DOHH2 (cell line): ENCODE measurements around the gene DSTYK.

Source experiments
- H3F3A ChIP-seq: fragments of 200-600 bp; sonication (generic), shearing (Covaris generic); 2 replicates; pipeline ENCODE4 v1.6.0; 2016; ENCODE audit warnings: antibody characterized with exemption, mild to moderate bottlenecking; ENCODE audit not compliant: control insufficient read depth, insufficient read depth
- H3K27ac ChIP-seq: fragments of 200-600 bp; sonication (generic); 2 replicates; pipeline ENCODE4 v1.5.1; 2014; ENCODE audit warnings: low read depth, mild to moderate bottlenecking, low read length, moderate library complexity
- H3K27me3 ChIP-seq: fragments of 200-600 bp; sonication (generic); 2 replicates; pipeline ENCODE4 v1.6.1; 2014; ENCODE audit warnings: mild to moderate bottlenecking, low read length, mixed read lengths; ENCODE audit not compliant: control insufficient read depth
- H3K36me3 ChIP-seq: fragments of 200-600 bp; sonication (generic); 2 replicates; pipeline ENCODE4 v1.6.1; 2014; ENCODE audit warnings: mild to moderate bottlenecking, low read length, moderate library complexity, mixed read lengths; ENCODE audit not compliant: control insufficient read depth
- H3K4me1 ChIP-seq: fragments of 200-600 bp; sonication (generic); 2 replicates; pipeline ENCODE4 v1.6.1; 2014; ENCODE audit warnings: mild to moderate bottlenecking, low read length, mixed read lengths; ENCODE audit not compliant: control insufficient read depth
- H3K4me2 ChIP-seq: fragments of 200-600 bp; sonication (generic); 2 replicates; pipeline ENCODE4 v1.6.0; 2014; ENCODE audit warnings: mild to moderate bottlenecking, low read length, moderate library complexity
- H3K4me3 ChIP-seq: fragments of 200-600 bp; sonication (generic); 2 replicates; pipeline ENCODE4 v1.5.1; 2014; ENCODE audit warnings: mild to moderate bottlenecking, low read length, mixed read lengths
- H3K79me2 ChIP-seq: fragments of 200-600 bp; sonication (generic); 2 replicates; pipeline ENCODE4 v1.6.1; 2014; ENCODE audit warnings: mild to moderate bottlenecking, low read length, mixed read lengths; ENCODE audit not compliant: control insufficient read depth
- H3K9me2 ChIP-seq: fragments of 200-600 bp; sonication (generic); replicated peaks from 2 replicates; pipeline ENCODE4 v1.6.1; 2014; ENCODE audit warnings: mild to moderate bottlenecking, low read length, mixed read lengths; ENCODE audit not compliant: control insufficient read depth
- H3K9me3 ChIP-seq: fragments of 200-600 bp; sonication (generic); 2 replicates; pipeline ENCODE4 v1.6.1; 2014; ENCODE audit warnings: antibody characterized with exemption, low read length, mixed read lengths; ENCODE audit not compliant: control insufficient read depth, insufficient read depth
- H4K20me1 ChIP-seq: fragments of 200-600 bp; sonication (generic); 2 replicates; pipeline ENCODE4 v1.6.0; 2014; ENCODE audit warnings: low read depth, mild to moderate bottlenecking, antibody characterized with exemption, low read length, moderate library complexity; ENCODE audit not compliant: control insufficient read depth, insufficient read depth
- CTCF ChIP-seq: fragments of 200-600 bp; sonication (generic); IDR thresholded peaks from one replicate; pipeline ENCODE4 v1.5.1; 2014; ENCODE audit warnings: antibody characterized with exemption, mild to moderate bottlenecking, low read depth, low read length; ENCODE audit not compliant: poor library complexity, severe bottlenecking
- EZH2phosphoT487 ChIP-seq: fragments of 200-600 bp; sonication (generic); IDR thresholded peaks from 2 replicates; pipeline ENCODE4 v1.6.1; 2017; ENCODE audit warnings: borderline replicate concordance, mild to moderate bottlenecking, antibody characterized with exemption, low read length, moderate library complexity, mixed read lengths

Gene DSTYK

DNA sequence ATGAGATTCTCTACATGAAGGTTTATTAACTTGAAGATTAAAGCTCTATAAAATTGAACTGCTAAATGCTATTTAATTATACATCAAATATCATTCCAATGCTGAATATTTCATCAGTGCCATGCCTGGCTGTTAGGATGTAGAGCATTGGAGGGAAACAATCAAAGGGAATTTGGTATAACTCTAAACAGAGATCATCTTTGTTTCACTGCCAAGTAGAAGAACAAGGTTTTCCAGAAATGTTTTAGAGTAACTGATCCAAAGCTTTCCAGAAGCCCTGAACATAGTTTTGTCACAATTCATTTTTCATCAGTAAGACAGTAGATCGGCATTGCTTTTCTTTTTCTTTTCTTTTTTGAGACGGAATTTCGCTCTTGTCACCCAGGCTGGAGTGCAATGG, 5.9 kb upstream of the DSTYK start:
- no peaks in the 10 kb centered on the region for H3K9me3 ChIP-seq
- 0 out of 2 replicates have a peak, but pooled peaks cover 3% of the 10 kb centered on the region for H3F3A ChIP-seq
- H3K4me2 ChIP-seq: no peak overlapping the region
- 0 out of 2 replicates have a peak, but pooled peaks cover 6% of the 10 kb centered on the region for H3K27me3 ChIP-seq
- H3K4me1 ChIP-seq: peaks cover 9% of the 10 kb centered on the region
- H3K27ac ChIP-seq: no peak overlapping the region
- H3K9me2 ChIP-seq: no peaks in the 10 kb centered on the region
- H3K36me3 ChIP-seq: no peaks in the 10 kb centered on the region
- TF ChIP-seq EZH2phosphoT487 (no peak), CTCF (no peak)
- no peak overlapping the region for H3K4me3 ChIP-seq
- no peaks in the 10 kb centered on the region for H4K20me1 ChIP-seq
- no peaks in the 10 kb centered on the region for H3K79me2 ChIP-seq

- H3F3A ChIP-seq: no peaks in the 10 kb centered on the region
- H4K20me1 ChIP-seq: no peaks in the 10 kb centered on the region
- peaks cover 16% of the 10 kb centered on the region for H3K4me1 ChIP-seq
- H3K36me3 ChIP-seq: no peaks in the 10 kb centered on the region
- H3K9me2 ChIP-seq: no peaks in the 10 kb centered on the region
- H3K4me3 ChIP-seq: no peak overlapping the region
- 0 out of 2 replicates have a peak, but pooled peaks cover 4% of the 10 kb centered on the region for H3K27me3 ChIP-seq
- no peak overlapping the region for H3K27ac ChIP-seq
- H3K79me2 ChIP-seq: no peaks in the 10 kb centered on the region
- no peaks in the 10 kb centered on the region for H3K9me3 ChIP-seq
- no peak overlapping the region for H3K4me2 ChIP-seq
- TF ChIP-seq EZH2phosphoT487 (no peak), CTCF (no peak)
Measured at GRCh38 chr1:205216588-205216987, 5.1 kb upstream of the DSTYK start.

DNA sequence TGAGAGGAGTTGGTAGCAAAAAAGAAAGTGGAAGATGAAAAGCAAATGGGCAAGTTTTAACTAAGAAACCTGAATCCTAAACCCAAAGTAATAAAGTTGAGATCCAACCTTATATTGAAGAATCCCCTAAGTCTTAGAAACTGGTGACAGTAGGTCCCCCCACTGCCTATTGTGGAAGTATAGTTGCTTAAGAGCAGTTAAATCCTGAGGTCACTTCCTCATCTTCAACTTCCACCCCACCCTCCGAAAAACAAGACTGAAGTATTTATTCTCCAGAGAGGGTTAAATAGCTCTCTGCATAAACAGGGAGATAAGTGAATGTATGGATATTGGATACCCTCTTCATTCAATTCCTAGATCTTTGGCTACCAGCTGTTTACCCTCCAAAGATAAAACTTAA, 3.3 kb upstream of the DSTYK start:
- TF ChIP-seq EZH2phosphoT487 (no peak), CTCF (no peak)
- no peaks in the 10 kb centered on the region for H4K20me1 ChIP-seq
- no peaks in the 10 kb centered on the region for H3K36me3 ChIP-seq
- H3K4me1 ChIP-seq: peaks cover 22% of the 10 kb centered on the region
- no peak overlapping the region for H3K4me3 ChIP-seq
- H3F3A ChIP-seq: no peaks in the 10 kb centered on the region
- H3K9me3 ChIP-seq: no peaks in the 10 kb centered on the region
- H3K27ac ChIP-seq: no peak overlapping the region
- H3K79me2 ChIP-seq: peaks cover 13% of the 10 kb centered on the region
- no peak overlapping the region for H3K4me2 ChIP-seq
- H3K27me3 ChIP-seq: no peaks in the 10 kb centered on the region
- no peaks in the 10 kb centered on the region for H3K9me2 ChIP-seq
